HCT116 (cell line): ENCODE data around the gene PDE4A. TPM values are rescaled to one million over a fixed set of nuclear protein-coding genes. Genes with fewer than 3 reads are reported as not detected.

Experiments used
- ATAC-seq: fragments of 200-7000 bp; cut with Tn5 transposase; 2 replicates; pipeline ENCODE4 v1.9.1; 2020; ENCODE audit warnings: mild to moderate bottlenecking, moderate library complexity
- BruUV-seq: library from RNA; stranded (reverse); fragments of 400-500 nt; replicated peaks from 2 replicates; lab custom pipeline; 2021; lab: Mats Ljungman, UMichigan
- CTCF ChIA-PET: fragments of 300-600 bp; sonication (Branson Sonifier 250); formaldehyde crosslinking; loops from one replicate; lab custom pipeline; 2021; ENCODE audit warnings: antibody characterized with exemption; lab: Charles Lee
- POLR2A ChIA-PET: fragments of 300-600, 350-600 bp; sonication (Branson Sonifier 250); formaldehyde crosslinking; loops from one replicate; lab custom pipeline; 2021; ENCODE audit warnings: antibody characterized with exemption; lab: Charles Lee
- RAD21 ChIA-PET, 2 experiments: fragments of 300-600 bp; sonication (Branson Sonifier 250); formaldehyde crosslinking; loops; one replicate each; lab custom pipeline; 2023; ENCODE audit warnings: low total read pairs in 2 of 2; ENCODE audit not compliant: uncharacterized antibody in 2 of 2, unreplicated experiment in 2 of 2, low non-redundant PET in 1 of 2; lab: Charles Lee
- DNase-seq: peaks from one replicate; pipeline ENCODE4 v3.0.0-alpha.2; 2010; ENCODE audit warnings: low read depth, low spot score
- H2AFZ ChIP-seq: fragments of 200-600 bp; shearing (Covaris generic), sonication (generic); 2 replicates; pipeline ENCODE4 v1.6.1; 2017; ENCODE audit warnings: low read depth, mixed run types, mixed read lengths, antibody characterized with exemption, low read length; ENCODE audit not compliant: poor library complexity, severe bottlenecking
- H3K27ac ChIP-seq: 2 replicates; pipeline ENCODE4 v1.5.1; 2012; ENCODE audit warnings: low read depth, low read length
- H3K27me3 ChIP-seq: fragments of 200-600 bp; sonication (generic); 2 replicates; pipeline ENCODE4 v1.6.1; 2016; ENCODE audit warnings: mixed run types, low read length, mixed read lengths; ENCODE audit not compliant: insufficient read depth
- H3K36me3 ChIP-seq, 2 experiments: fragments of 200-500 bp in 1 of 2; fragments of 200-600 bp in 1 of 2; sonication (Bioruptor generic) in 1 of 2; sonication (generic) in 1 of 2; 2 replicates each; pipeline versions ENCODE4 v1.5.1 to v1.6.1; 2014 to 2016; ENCODE audit warnings: low read length in 2 of 2, inconsistent platforms in 1 of 2, mixed read lengths in 1 of 2, mixed run types in 1 of 2; ENCODE audit not compliant: insufficient read depth in 2 of 2, control insufficient read depth in 1 of 2
- H3K4me1 ChIP-seq, 2 experiments: fragments of 200-600 bp in 1 of 2; sonication (generic) in 1 of 2; 2 replicates each; pipeline versions ENCODE4 v1.5.1 to v1.6.1; 2012 to 2017; ENCODE audit warnings: low read length in 2 of 2, inconsistent platforms in 1 of 2, mild to moderate bottlenecking in 1 of 2, mixed read lengths in 1 of 2, mixed run types in 1 of 2, moderate library complexity in 1 of 2; ENCODE audit not compliant: insufficient read depth in 2 of 2, control insufficient read depth in 1 of 2
- H3K4me2 ChIP-seq: fragments of 200-600 bp; sonication (generic); 2 replicates; pipeline ENCODE4 v1.6.1; 2017; ENCODE audit warnings: mixed run types, low read length, mixed read lengths
- H3K4me3 ChIP-seq, 2 experiments: fragments of 200-600 bp in 1 of 2; sonication (generic) in 1 of 2; replicated peaks in 1 of 2; 2 replicates each; pipeline ENCODE4 v1.5.1; 2011 to 2016; ENCODE audit warnings: low read length in 2 of 2, control low read depth in 1 of 2, low read depth in 1 of 2, mild to moderate bottlenecking in 1 of 2, mixed read lengths in 1 of 2, mixed run types in 1 of 2
- H3K79me2 ChIP-seq: fragments of 200-600 bp; sonication (generic); 2 replicates; pipeline ENCODE4 v1.6.1; 2017; ENCODE audit warnings: mild to moderate bottlenecking, mixed run types, low read length, moderate library complexity, mixed read lengths; ENCODE audit not compliant: insufficient read depth
- H3K9ac ChIP-seq: fragments of 200-600 bp; sonication (generic); 2 replicates; pipeline ENCODE4 v1.6.1; 2016; ENCODE audit warnings: low read length, mixed read lengths
- H3K9me2 ChIP-seq: fragments of 200-600 bp; sonication (generic), shearing (Covaris generic); 2 replicates; pipeline ENCODE4 v1.6.1; 2017; ENCODE audit warnings: mixed run types, mild to moderate bottlenecking, moderate library complexity; ENCODE audit not compliant: insufficient read depth
- H3K9me3 ChIP-seq, 2 experiments: fragments of 200-500 bp in 1 of 2; fragments of 200-600 bp in 1 of 2; sonication (Bioruptor generic) in 1 of 2; sonication (generic) in 1 of 2; 2 replicates each; pipeline ENCODE4 v1.6.1; 2014 to 2017; ENCODE audit warnings: low read length in 2 of 2, mixed read lengths in 2 of 2, inconsistent platforms in 1 of 2, low read depth in 1 of 2, mild to moderate bottlenecking in 1 of 2, mixed run types in 1 of 2, moderate library complexity in 1 of 2; ENCODE audit not compliant: control insufficient read depth in 1 of 2, insufficient read depth in 1 of 2
- H4K20me1 ChIP-seq: fragments of 200-600 bp; sonication (generic), shearing (Covaris generic); 2 replicates; pipeline ENCODE4 v1.6.1; 2017; ENCODE audit warnings: mixed run types, mild to moderate bottlenecking, moderate library complexity; ENCODE audit not compliant: insufficient read depth
- ATF3 ChIP-seq: IDR thresholded peaks from 2 replicates; pipeline ENCODE4 v1.6.1; 2012
- CBX3 ChIP-seq: IDR thresholded peaks from 2 replicates; pipeline ENCODE4 v1.6.1; 2012; ENCODE audit warnings: low read depth
- CTCF ChIP-seq, 3 experiments: fragments of 200-600 bp in 1 of 3; sonication (generic) in 1 of 3; IDR thresholded peaks in 2 of 3; conservative IDR thresholded peaks in 1 of 3; 2 replicates each; pipeline ENCODE4 v1.5.1; 2012 to 2017; ENCODE audit warnings: low read depth in 2 of 3, low read length in 2 of 3, antibody characterized with exemption in 1 of 3, borderline replicate concordance in 1 of 3, control low read depth in 1 of 3, mild to moderate bottlenecking in 1 of 3, mixed read lengths in 1 of 3, mixed run types in 1 of 3, moderate library complexity in 1 of 3; ENCODE audit not compliant: insufficient read depth in 1 of 3
- EZH2phosphoT487 ChIP-seq: fragments of 200-600 bp; IDR thresholded peaks from 2 replicates; pipeline ENCODE4 v1.6.1; 2018; ENCODE audit warnings: antibody characterized with exemption, borderline replicate concordance
- FOSL1 ChIP-seq: IDR thresholded peaks from 2 replicates; pipeline ENCODE4 v1.6.1; 2012; ENCODE audit warnings: low read depth
- JUND ChIP-seq: IDR thresholded peaks from 2 replicates; pipeline ENCODE4 v1.6.1; 2012
- POLR2A ChIP-seq: IDR thresholded peaks from 2 replicates; pipeline ENCODE4 v1.7.0; 2011; ENCODE audit warnings: borderline replicate concordance; ENCODE audit not compliant: insufficient read depth, insufficient read length; ENCODE audit errors: extremely low read depth
- POLR2AphosphoS5 ChIP-seq: IDR thresholded peaks from 2 replicates; pipeline ENCODE4 v1.6.1; 2011; ENCODE audit warnings: mild to moderate bottlenecking, low read depth, low read length, moderate library complexity
- SIN3A ChIP-seq: IDR thresholded peaks from 2 replicates; pipeline ENCODE4 v1.6.1; 2012; ENCODE audit warnings: low read depth
- SP1 ChIP-seq: IDR thresholded peaks from 2 replicates; pipeline ENCODE4 v1.6.1; 2012; ENCODE audit warnings: low read depth
- TCF7L2 ChIP-seq: IDR thresholded peaks from 2 replicates; pipeline ENCODE4 v1.7.0; 2011; ENCODE audit warnings: borderline replicate concordance, inconsistent platforms; ENCODE audit not compliant: insufficient read depth, insufficient read length; ENCODE audit errors: extremely low read depth
- ZNF274 ChIP-seq: fragments of 200-500 bp; sonication (Bioruptor generic); IDR thresholded peaks from 2 replicates; pipeline ENCODE4 v1.6.1; 2014; ENCODE audit warnings: mild to moderate bottlenecking, low read depth, low read length, inconsistent platforms
- intact Hi-C: fragments of 100-400 bp; cut with micrococcal nuclease; formaldehyde crosslinking; loops from 2 replicates; pipeline ENCODE4 v1.10.0; 2022
- total RNA-seq: library from RNA; stranded (reverse); gene quantifications from one replicate; pipeline ENCODE4 v1.2.1, GENCODE V29; 2021; ENCODE audit not compliant: unreplicated experiment
- TF ChIP-seq, protein P1 (sequence below): IDR thresholded peaks from 2 replicates; pipeline ENCODE4 v1.6.1; 2011; ENCODE audit warnings: mild to moderate bottlenecking, low read length, moderate library complexity; ENCODE audit not compliant: insufficient replicate concordance; ENCODE audit errors: extremely low read depth

PDE4A gene
- total RNA-seq, 1 experiment from 2014 or later = 33.7 TPM

- no peaks in the 10 kb centered on the region for H3K36me3 ChIP-seq
- H3K4me1 ChIP-seq = peaks cover 11 to 20% of the 10 kb centered on the region in 2 experiments; a peak in 3 of 4 replicates
- H2AFZ ChIP-seq = no peak overlapping the region
- peak overlapping the region; percentile 30 for H3K4me2 ChIP-seq
- no peak overlapping the region for H3K9ac ChIP-seq
- no peaks in the 10 kb centered on the region for H3K9me2 ChIP-seq
- intact Hi-C loops = no loop called here
- H3K4me3 ChIP-seq = no peak overlapping the region
- TF ChIP-seq FOSL1 (no peak), CTCF (IDR thresholded peaks at IDR 0.05 in 2 of 3, conservative IDR thresholded peaks at IDR 0.05 in 1 of 3; ENCODE audit: borderline replicate concordance in 1 of 3, insufficient read depth in 1 of 3, low read depth in 2 of 3, low read length in 2 of 3) (peak; percentile 33 to 77 (median 67); a peak in 4 of 6 replicates)
- no peak overlapping the region for H3K27ac ChIP-seq
- H3K9me3 ChIP-seq = no peaks in the 10 kb centered on the region
- no peaks in the 10 kb centered on the region for H3K79me2 ChIP-seq
- CTCF ChIA-PET = interaction anchor here (0.6 to 2.4 kb wide), 3 partner anchors 16 to 189 kb away, joined by 3 to 6 read pairs (median 5); no protein-coding TSS in a partner anchor
- peak; percentile 33 for ATAC-seq
- no TSS peak for BruUV-seq
- RAD21 ChIA-PET = no interaction called here
- DNase-seq = no peak
- H3K27me3 ChIP-seq = no peaks in the 10 kb centered on the region
- POLR2A ChIA-PET = no interaction called here
- H4K20me1 ChIP-seq = no peaks in the 10 kb centered on the region
Observed at GRCh38 chr19:10510301-10510802, 90.0 kb downstream of the PDE4A start.

GRCh38 chr19:10513223-10513622 lies 92.9 kb downstream of the PDE4A start:
- CTCF ChIA-PET = interaction anchor here (0.6 kb wide), 1 partner anchor 20 kb away, joined by 3 read pairs; no protein-coding TSS in a partner anchor
- POLR2A ChIA-PET = interaction anchor here (0.9 kb wide), 1 partner anchor 9 kb away, joined by 3 read pairs; no protein-coding TSS in a partner anchor
- intact Hi-C loops = no loop called here

More at GRCh38 chr19:10513223-10513622, 92.9 kb downstream of the PDE4A start:
- RAD21 ChIA-PET = no interaction called here
- Histone ChIP-seq H3K9me3 (no peaks in the 10 kb centered on the region), H3K36me3 (no peaks in the 10 kb centered on the region), H3K79me2 (no peaks in the 10 kb centered on the region), H3K27me3 (no peaks in the 10 kb centered on the region), H4K20me1 (no peaks in the 10 kb centered on the region), H3K4me3 (no peak overlapping the region), H3K27ac (no peak overlapping the region), H3K9ac (no peak overlapping the region), H3K4me2 (no peak overlapping the region), H3K4me1 (peaks cover 15 to 37% of the 10 kb centered on the region in 2 experiments; a peak in 3 of 4 replicates), H3K9me2 (no peaks in the 10 kb centered on the region), H2AFZ (no peak overlapping the region)
- no TSS peak for BruUV-seq
- ATAC-seq = no peak
- no peak for DNase-seq
- TF ChIP-seq ZNF274 (no peak), SIN3A (no peak), CBX3 (no peak), FOSL1 (no peak), TCF7L2 (no peak), EZH2phosphoT487 (no peak), POLR2A (no peak), SP1 (no peak), JUND (no peak), POLR2AphosphoS5 (no peak), ATF3 (no peak)
- TF ChIP-seq, protein P1, sequence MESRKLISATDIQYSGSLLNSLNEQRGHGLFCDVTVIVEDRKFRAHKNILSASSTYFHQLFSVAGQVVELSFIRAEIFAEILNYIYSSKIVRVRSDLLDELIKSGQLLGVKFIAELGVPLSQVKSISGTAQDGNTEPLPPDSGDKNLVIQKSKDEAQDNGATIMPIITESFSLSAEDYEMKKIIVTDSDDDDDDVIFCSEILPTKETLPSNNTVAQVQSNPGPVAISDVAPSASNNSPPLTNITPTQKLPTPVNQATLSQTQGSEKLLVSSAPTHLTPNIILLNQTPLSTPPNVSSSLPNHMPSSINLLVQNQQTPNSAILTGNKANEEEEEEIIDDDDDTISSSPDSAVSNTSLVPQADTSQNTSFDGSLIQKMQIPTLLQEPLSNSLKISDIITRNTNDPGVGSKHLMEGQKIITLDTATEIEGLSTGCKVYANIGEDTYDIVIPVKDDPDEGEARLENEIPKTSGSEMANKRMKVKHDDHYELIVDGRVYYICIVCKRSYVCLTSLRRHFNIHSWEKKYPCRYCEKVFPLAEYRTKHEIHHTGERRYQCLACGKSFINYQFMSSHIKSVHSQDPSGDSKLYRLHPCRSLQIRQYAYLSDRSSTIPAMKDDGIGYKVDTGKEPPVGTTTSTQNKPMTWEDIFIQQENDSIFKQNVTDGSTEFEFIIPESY = no peak
